Uterus (tissue), 4 donors: Measurements from ENCODE around the gene EDEM2. TPM values are rescaled to one million over a fixed set of nuclear protein-coding genes. Genes with fewer than 3 reads are reported as not detected.

Experiments
- DNase-seq, 2 donors: peaks; one replicate each; pipeline ENCODE4 v3.0.0-alpha.2; 2019 to 2020
- H3K27ac ChIP-seq, 2 donors: fragments of 200-600 bp; sonication (generic); 1 replicate in 1 of 2; 2 replicates in 1 of 2; pipeline ENCODE4 v1.5.1; 2016 to 2018
- H3K27me3 ChIP-seq, 2 donors: fragments of 200-600 bp; sonication (generic); one replicate each; pipeline ENCODE4 v1.5.1; 2018 to 2019; ENCODE audit warnings: control low read depth in 1 of 2
- H3K36me3 ChIP-seq, 2 donors: fragments of 200-600 bp; sonication (generic); one replicate each; pipeline ENCODE4 v1.5.1; 2019; ENCODE audit warnings: control low read depth in 1 of 2
- H3K4me1 ChIP-seq, 2 donors: fragments of 200-600 bp; sonication (generic); one replicate each; pipeline ENCODE4 v1.5.1; 2018 to 2019; ENCODE audit warnings: control low read depth in 1 of 2
- H3K4me3 ChIP-seq, 2 donors: fragments of 200-600 bp; sonication (generic); 1 replicate in 1 of 2; 2 replicates in 1 of 2; pipeline ENCODE4 v1.5.1; 2018 to 2019; ENCODE audit warnings: mild to moderate bottlenecking in 1 of 2
- H3K9me3 ChIP-seq, 2 donors: fragments of 200-600 bp; sonication (generic); one replicate each; pipeline ENCODE4 v1.5.1; 2019; ENCODE audit warnings: control low read depth in 1 of 2
- CTCF ChIP-seq, 4 experiments: fragments of 200-600 bp in 2 of 4; fragments of 450-650 bp in 2 of 4; sonication (generic) in 2 of 4; IDR thresholded peaks; one replicate each; pipeline ENCODE4 v1.5.1; 2016 to 2019; ENCODE audit warnings: antibody characterized with exemption in 4 of 4, mild to moderate bottlenecking in 2 of 4, moderate library complexity in 1 of 4
- POLR2A ChIP-seq, 2 donors: fragments of 450-650 bp; IDR thresholded peaks; one replicate each; pipeline ENCODE4 v1.6.1; 2016; ENCODE audit warnings: antibody characterized with exemption in 2 of 2, mild to moderate bottlenecking in 1 of 2, moderate library complexity in 1 of 2
- intact Hi-C: fragments of 100-400 bp; cut with DNase I; formaldehyde crosslinking; loops from one replicate; pipeline ENCODE4 v1.15.1; 2023; ENCODE audit warnings: low total_unique reads
- total RNA-seq, 4 donors: library from RNA; depleted of rRNA in 3 of 4; stranded (reverse); fragments of >200 nt in 3 of 4; gene quantifications; one replicate each; pipeline versions ENCODE4 v1.1.0 to v1.2.4, GENCODE V29; 2014 to 2023
- donor health status: DM: yes; HTN: yes; CAD: no.

Gene EDEM2
- total RNA-seq, 4 donors from 2014 or later, result 2.6 to 18.5 (median 13.3) TPM

- no peak overlapping the region for H3K4me3 ChIP-seq
- no peaks in the 10 kb centered on the region for H3K4me1 ChIP-seq
- H3K9me3 ChIP-seq, result no peaks in the 10 kb centered on the region
- no peak overlapping the region for H3K27ac ChIP-seq
- no peak for TF ChIP-seq CTCF (IDR thresholded peaks at IDR 0.05)
- no peak for TF ChIP-seq POLR2A (IDR thresholded peaks at IDR 0.05)
- intact Hi-C loops, result no loop called here
- no peak for DNase-seq
- no peaks in the 10 kb centered on the region for H3K36me3 ChIP-seq
- H3K27me3 ChIP-seq, result no peaks in the 10 kb centered on the region
Measured at GRCh38 chr20:35180266-35180665, 33.1 kb upstream of the EDEM2 start.

GRCh38 chr20:35179292-35180212, 32.4 kb upstream of the EDEM2 start:
- TF ChIP-seq CTCF (IDR thresholded peaks at IDR 0.05), result no peak
- no peak for TF ChIP-seq POLR2A (IDR thresholded peaks at IDR 0.05)
- H3K4me1 ChIP-seq, result peaks cover 0 to 1% of the 10 kb centered on the region in 2 donors
- no peak overlapping the region for H3K27ac ChIP-seq
- H3K36me3 ChIP-seq, result no peaks in the 10 kb centered on the region
- H3K27me3 ChIP-seq, result no peaks in the 10 kb centered on the region
- DNase-seq, result no peak
- no peaks in the 10 kb centered on the region for H3K9me3 ChIP-seq
- no peak overlapping the region for H3K4me3 ChIP-seq
- intact Hi-C loops, result no loop called here

DNA sequence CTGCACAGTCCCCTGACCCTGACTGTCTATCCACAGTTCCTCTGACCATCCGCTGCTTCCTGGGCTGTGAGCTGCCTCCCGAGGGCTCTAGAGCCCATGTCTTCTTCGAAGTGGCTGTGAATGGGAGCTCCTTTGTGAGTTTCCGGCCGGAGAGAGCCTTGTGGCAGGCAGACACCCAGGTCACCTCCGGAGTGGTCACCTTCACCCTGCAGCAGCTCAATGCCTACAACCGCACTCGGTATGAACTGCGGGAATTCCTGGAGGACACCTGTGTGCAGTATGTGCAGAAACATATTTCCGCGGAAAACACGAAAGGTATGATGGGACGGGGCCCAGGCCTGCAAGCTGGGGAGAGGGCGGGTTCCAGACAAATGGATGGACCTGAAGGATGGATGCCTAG, 29.0 kb upstream of the EDEM2 start:
- Histone ChIP-seq H3K4me3 (no peak overlapping the region), H3K4me1 (peaks cover 0 to 5% of the 10 kb centered on the region in 2 donors), H3K9me3 (no peaks in the 10 kb centered on the region), H3K27ac (no peak overlapping the region), H3K36me3 (no peaks in the 10 kb centered on the region), H3K27me3 (no peaks in the 10 kb centered on the region)
- DNase-seq, result no peak
- TF ChIP-seq POLR2A (IDR thresholded peaks at IDR 0.05) (no peak), CTCF (IDR thresholded peaks at IDR 0.05) (no peak)
- intact Hi-C loops, result no loop called here

- Histone ChIP-seq H3K9me3 (no peaks in the 10 kb centered on the region), H3K36me3 (no peaks in the 10 kb centered on the region), H3K4me1 (peaks cover 0 to 5% of the 10 kb centered on the region in 2 donors), H3K27me3 (no peaks in the 10 kb centered on the region), H3K27ac (peak overlapping the region; percentile 82 to 88), H3K4me3 (no peak overlapping the region)
- intact Hi-C loops, result no loop called here
- peak in 1 of 2 donors; percentile 28 for DNase-seq
- TF ChIP-seq CTCF (IDR thresholded peaks at IDR 0.05) (no peak), POLR2A (IDR thresholded peaks at IDR 0.05) (no peak)
Measured at GRCh38 chr20:35174458-35175216, 27.5 kb upstream of the EDEM2 start.
